NOMO-1 treated with dmso at 0.1 percent for 144 hours (cell line): ENCODE measurements around the gene ELMO1.

Source experiments
- DNase-seq: peaks from one replicate; lab custom pipeline; 2025; ENCODE audit not compliant: unreplicated experiment; lab: John Stamatoyannopoulos, UW

ELMO1 gene

GRCh38 chr7:37198906-37199485 lies 249.7 kb downstream of the ELMO1 start:
- DNase-seq: no peak

- no peak for DNase-seq
Observed at GRCh38 chr7:37198041-37198905, 250.4 kb downstream of the ELMO1 start.

- DNase-seq: no peak
Observed at GRCh38 chr7:37197108-37197507, 251.6 kb downstream of the ELMO1 start.

- no peak for DNase-seq
Observed at GRCh38 chr7:37196676-37197075, 252.0 kb downstream of the ELMO1 start.

- no peak for DNase-seq
Observed at GRCh38 chr7:37195388-37195787, 253.3 kb downstream of the ELMO1 start.

- no peak for DNase-seq
Observed at GRCh38 chr7:37194943-37195342, 253.7 kb downstream of the ELMO1 start.

GRCh38 chr7:37193775-37194135 lies 254.9 kb downstream of the ELMO1 start:
- no peak for DNase-seq

GRCh38 chr7:37193087-37193774 lies 255.4 kb downstream of the ELMO1 start:
- DNase-seq: no peak

GRCh38 chr7:37191797-37192196 lies 256.9 kb downstream of the ELMO1 start:
- DNase-seq: no peak

GRCh38 chr7:37187179-37187578 lies 261.5 kb downstream of the ELMO1 start:
- no peak for DNase-seq

GRCh38 chr7:37186753-37187152 lies 261.9 kb downstream of the ELMO1 start:
- DNase-seq: no peak

- DNase-seq: no peak
Observed at GRCh38 chr7:37181550-37181932, 267.1 kb downstream of the ELMO1 start.

- no peak for DNase-seq
Observed at GRCh38 chr7:37180828-37181549, 267.7 kb downstream of the ELMO1 start.

GRCh38 chr7:37176079-37176478 lies 272.6 kb downstream of the ELMO1 start:
- no peak for DNase-seq

- no peak for DNase-seq
Observed at GRCh38 chr7:37174460-37174859, 274.2 kb downstream of the ELMO1 start.

GRCh38 chr7:37173670-37174069 lies 275.0 kb downstream of the ELMO1 start:
- no peak for DNase-seq

GRCh38 chr7:37162106-37162505 lies 286.6 kb downstream of the ELMO1 start:
- DNase-seq: no peak

- DNase-seq: no peak
Observed at GRCh38 chr7:37160656-37161055, 288.0 kb downstream of the ELMO1 start.

- no peak for DNase-seq
Observed at GRCh38 chr7:37153376-37153775, 295.3 kb downstream of the ELMO1 start.

GRCh38 chr7:37151741-37152413 lies 296.8 kb downstream of the ELMO1 start:
- no peak for DNase-seq

- DNase-seq: no peak
Observed at GRCh38 chr7:37150856-37151255, 297.8 kb downstream of the ELMO1 start.
